GM23338 (cell line): ENCODE results near the gene GPD1L.

ENCODE experiments used
- CREB1 ChIP-seq: fragments of 250-450 bp; sonication (Bioruptor Pico); IDR thresholded peaks from 2 replicates; pipeline ENCODE4 v1.5.0; 2020; ENCODE audit warnings: low read depth, mild to moderate bottlenecking, moderate library complexity
- CTCF ChIP-seq, 2 experiments: fragments of 200-600 bp in 1 of 2; sonication (generic) in 1 of 2; conservative IDR thresholded peaks; 2 replicates each; pipeline versions ENCODE4 v1.5.1 to v1.6.1; 2016 to 2017; ENCODE audit warnings: antibody characterized with exemption in 2 of 2, low read depth in 2 of 2, mild to moderate bottlenecking in 2 of 2, moderate library complexity in 1 of 2
- EZH2 ChIP-seq: fragments of 200-600 bp; sonication (generic); IDR thresholded peaks from one replicate; pipeline ENCODE4 v1.8.0; 2017; ENCODE audit warnings: antibody characterized with exemption, mild to moderate bottlenecking, low read depth; ENCODE audit not compliant: unreplicated experiment
- EZH2phosphoT487 ChIP-seq: fragments of 200-600 bp; sonication (generic); IDR thresholded peaks from one replicate; pipeline ENCODE4 v1.8.1; 2018; ENCODE audit warnings: antibody characterized with exemption; ENCODE audit not compliant: unreplicated experiment
- JUNB ChIP-seq: IDR thresholded peaks from one replicate; pipeline ENCODE4 v1.6.1; 2016; ENCODE audit warnings: antibody characterized with exemption; ENCODE audit not compliant: unreplicated experiment
- NANOG ChIP-seq: IDR thresholded peaks from 2 replicates; pipeline ENCODE4 v1.6.1; 2016; ENCODE audit warnings: antibody characterized with exemption, borderline replicate concordance
- POLR2AphosphoS5 ChIP-seq: IDR thresholded peaks from 2 replicates; pipeline ENCODE4 v1.6.1; 2016; ENCODE audit warnings: antibody characterized with exemption, low read depth
- REST ChIP-seq: IDR thresholded peaks from one replicate; pipeline ENCODE4 v1.6.1; 2018; ENCODE audit warnings: antibody characterized with exemption; ENCODE audit not compliant: unreplicated experiment
- STAT1 ChIP-seq: IDR thresholded peaks from one replicate; pipeline ENCODE4 v1.6.1; 2016; ENCODE audit warnings: antibody characterized with exemption; ENCODE audit not compliant: unreplicated experiment

- no peak for TF ChIP-seq CTCF (conservative IDR thresholded peaks at IDR 0.05; ENCODE audit: low read depth in 2 of 2)
- no peak for TF ChIP-seq POLR2AphosphoS5
- TF ChIP-seq REST: no peak
- no peak for TF ChIP-seq EZH2
- no peak for TF ChIP-seq NANOG
- no peak for TF ChIP-seq EZH2phosphoT487
- TF ChIP-seq JUNB: no peak
- no peak for TF ChIP-seq STAT1
- TF ChIP-seq CREB1 (CRISPR knock-in tag): no peak
These were observed 16.9 kb upstream of the GPD1L start for GRCh38 chr3:32089476-32089875.
